Caki2 (cell line): ENCODE measurements around the gene DNMT3B. TPM values are rescaled to one million over a fixed set of nuclear protein-coding genes. Genes with fewer than 3 reads are reported as not detected.
A peak's percentile ranks its signal among the peaks of the same experiment; 100 is the strongest.
"Not testable (repeated sequence)": the region's sequence is repeated elsewhere in the genome, so short reads cannot be mapped to it uniquely, and the experiment has no call there.

Experiments used
- DNase-seq: peaks from one replicate; pipeline ENCODE4 v3.0.0-alpha.2; 2015; ENCODE audit warnings: low read depth
- in situ Hi-C: cut with HindIII; loops from 2 replicates; pipeline ENCODE4 v1.10.0; 2016; ENCODE audit warnings: low sequenced_read_pairs, low pct_unique_long_range_greater_than_20kb, mixed read lengths
- total RNA-seq: library from RNA; depleted of rRNA; stranded (reverse); fragments of >200 nt; shearing (Covaris generic); gene quantifications from 2 replicates; pipeline ENCODE4 v1.2.3, GENCODE V29; 2014; ENCODE audit warnings: low replicate concordance; rRNA removed

Gene DNMT3B
- 52.7 and 54.1 TPM in 2 replicates for total RNA-seq

- DNase-seq, result peak; percentile 80
- in situ Hi-C loops, result no loop called here
Observed at GRCh38 chr20:32761831-32762753, at the start of gene DNMT3B. Gene DNMT3B (plus strand): TSS chr20:32762385. CDS start chr20:32780324, 17,939 bp downstream.

- in situ Hi-C loops, result no loop called here
Observed at GRCh38 chr20:32718749-32719348, 43.3 kb upstream of the DNMT3B start.

GRCh38 chr20:32727683-32728082 is 34.5 kb upstream of the DNMT3B start:
- in situ Hi-C loops, result no loop called here
- peak; percentile 79 for DNase-seq

More at GRCh38 chr20:32718749-32719348, 43.3 kb upstream of the DNMT3B start:
- DNase-seq, result no peak

GRCh38 chr20:32728435-32728834 is 33.8 kb upstream of the DNMT3B start:
- in situ Hi-C loops, DNase-seq: not testable (repeated sequence)

- DNase-seq, in situ Hi-C loops: not testable (repeated sequence)
Observed at GRCh38 chr20:32729334-32729733, 32.9 kb upstream of the DNMT3B start.

GRCh38 chr20:32731882-32732266 is 30.3 kb upstream of the DNMT3B start:
- in situ Hi-C loops, result no loop called here
- DNase-seq, result no peak

- peak; percentile 74 for DNase-seq
Observed at GRCh38 chr20:32737371-32738223, 24.6 kb upstream of the DNMT3B start.

GRCh38 chr20:32741151-32741550 is 21.0 kb upstream of the DNMT3B start:
- in situ Hi-C loops, result no loop called here
- DNase-seq, result no peak

More at GRCh38 chr20:32737371-32738223, 24.6 kb upstream of the DNMT3B start:
- in situ Hi-C loops, result no loop called here

- in situ Hi-C loops, result no loop called here
- DNase-seq, result no peak
Observed at GRCh38 chr20:32742322-32743236, 19.6 kb upstream of the DNMT3B start.

- in situ Hi-C loops, result no loop called here
- DNase-seq, result peak; percentile 85
Observed at GRCh38 chr20:32743237-32744112, 18.7 kb upstream of the DNMT3B start, which contains the start of gene COMMD7. Gene COMMD7 (minus strand): TSS chr20:32743467. CDS start chr20:32743391, 76 bp downstream.

- DNase-seq, result no peak
- in situ Hi-C loops, result no loop called here
Observed at GRCh38 chr20:32749914-32750637, 12.1 kb upstream of the DNMT3B start.

GRCh38 chr20:32751293-32751692 is 10.9 kb upstream of the DNMT3B start:
- DNase-seq, result no peak
- in situ Hi-C loops, result no loop called here

GRCh38 chr20:32751702-32752457 is 10.3 kb upstream of the DNMT3B start:
- no peak for DNase-seq
- in situ Hi-C loops, result no loop called here

GRCh38 chr20:32752458-32753250 is 9.5 kb upstream of the DNMT3B start:
- peak; percentile 72 for DNase-seq
- in situ Hi-C loops, result no loop called here

- in situ Hi-C loops, result no loop called here
- no peak for DNase-seq
Observed at GRCh38 chr20:32753731-32754130, 8.5 kb upstream of the DNMT3B start.
